Stimulated activated effector memory CD8-positive, alpha-beta T cell treated with anti-CD3 and anti-CD28 coated beads, Interleukin-12 subunit alpha, Interleukin-12 subunit beta, amount 100 ng/mL, for 72 hours (primary cell): ENCODE results near the gene LHPP.

Experiments used
- ATAC-seq: fragments of 150-1000 bp; cut with Tn5 transposase; 2 replicates; pipeline ENCODE4 v1.10.0; 2021
- DNase-seq, 2 donors: peaks; one replicate each; pipeline ENCODE4 v3.0.0; 2021 to 2022; ENCODE audit warnings: low spot score in 2 of 2
- H3K27ac Mint-ChIP-seq: one replicate; pipeline ENCODE4 v1.8.0; 2022; ENCODE audit warnings: mild to moderate bottlenecking, mixed read lengths
- H3K36me3 Mint-ChIP-seq: one replicate; pipeline ENCODE4 v1.8.0; 2022; ENCODE audit warnings: mild to moderate bottlenecking, mixed read lengths
- H3K4me1 Mint-ChIP-seq: one replicate; pipeline ENCODE4 v1.8.0; 2022; ENCODE audit warnings: mixed read lengths
- H3K4me3 Mint-ChIP-seq: one replicate; pipeline ENCODE4 v1.8.0; 2022; ENCODE audit warnings: mild to moderate bottlenecking, mixed read lengths
- H3K9me3 Mint-ChIP-seq: one replicate; pipeline ENCODE4 v1.8.0; 2022; ENCODE audit warnings: mixed read lengths

LHPP gene

DNA sequence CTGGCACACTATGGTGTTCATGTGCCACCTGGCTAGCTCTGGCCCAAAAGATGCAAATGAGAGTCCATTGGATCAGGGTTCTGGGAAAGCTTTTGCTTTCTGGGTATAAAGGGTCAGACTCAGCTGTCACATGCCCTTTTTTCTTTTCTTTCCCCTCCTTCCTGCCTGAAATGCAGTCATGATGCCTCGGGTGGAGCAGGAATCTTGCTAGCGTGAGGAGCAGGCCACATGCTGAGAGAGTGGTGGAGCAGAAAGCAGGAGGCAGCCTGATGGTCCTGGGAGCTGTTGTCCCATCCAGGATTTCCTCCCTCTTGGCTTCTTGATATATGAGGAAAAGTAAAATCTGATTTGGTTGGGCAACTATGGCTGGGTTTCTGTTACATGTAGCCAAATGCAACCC is 2.7 kb upstream of the LHPP start:
- H3K27ac Mint-ChIP-seq, result no peak overlapping the region
- H3K9me3 Mint-ChIP-seq, result no peaks in the 10 kb centered on the region
- no peak overlapping the region for H3K4me3 Mint-ChIP-seq
- peaks cover 7% of the 10 kb centered on the region for H3K4me1 Mint-ChIP-seq
- DNase-seq (no peak), ATAC-seq (no peak)
- H3K36me3 Mint-ChIP-seq, result no peaks in the 10 kb centered on the region

DNA sequence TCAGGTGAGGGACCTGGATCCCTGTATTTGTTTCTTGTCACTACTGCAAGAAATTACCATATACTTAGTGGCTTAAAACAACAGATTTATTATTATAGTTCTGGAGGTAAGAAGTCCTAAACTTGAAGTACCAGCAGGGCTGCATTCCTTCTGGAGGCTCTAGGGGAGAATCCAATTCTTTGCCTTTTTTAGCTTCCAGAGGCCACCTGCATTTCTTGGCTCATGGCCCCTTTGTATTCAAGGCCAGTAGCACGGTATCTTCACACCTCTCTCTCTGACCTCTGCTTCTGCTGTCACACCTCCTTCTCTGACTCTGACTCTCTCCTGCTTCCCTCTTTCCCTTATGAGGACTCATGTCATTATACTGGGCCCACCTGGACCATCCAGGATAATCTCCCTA is 2.2 kb upstream of the LHPP start:
- H3K27ac Mint-ChIP-seq, result no peak overlapping the region
- no peaks in the 10 kb centered on the region for H3K9me3 Mint-ChIP-seq
- H3K4me1 Mint-ChIP-seq, result peaks cover 9% of the 10 kb centered on the region
- H3K36me3 Mint-ChIP-seq, result no peaks in the 10 kb centered on the region
- ATAC-seq (no peak), DNase-seq (no peak)
- no peak overlapping the region for H3K4me3 Mint-ChIP-seq

DNA sequence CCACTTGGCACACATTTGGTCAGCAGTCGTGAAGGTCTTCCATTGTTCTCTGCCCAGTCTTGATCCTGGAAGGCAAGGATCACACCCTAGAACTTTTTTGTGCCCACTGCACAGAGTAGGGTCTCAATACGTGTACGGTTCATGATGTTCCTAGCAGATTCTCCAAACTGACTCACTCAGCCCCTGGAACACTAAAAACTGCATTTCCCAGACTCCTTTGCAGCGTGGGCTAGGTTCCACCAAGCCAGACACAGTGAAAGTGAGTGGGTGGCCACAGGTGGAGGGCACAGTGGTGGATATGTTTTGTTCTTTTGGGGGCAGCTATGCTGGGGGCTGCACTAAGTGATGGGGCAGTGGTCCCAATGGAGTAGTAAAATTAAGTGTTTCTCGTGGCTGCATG is 1.5 kb upstream of the LHPP start:
- Mint-ChIP-seq H3K4me1 (peaks cover 17% of the 10 kb centered on the region), H3K36me3 (no peaks in the 10 kb centered on the region), H3K9me3 (no peaks in the 10 kb centered on the region), H3K4me3 (no peak overlapping the region), H3K27ac (no peak overlapping the region)
- ATAC-seq (no peak), DNase-seq (no peak)

DNA sequence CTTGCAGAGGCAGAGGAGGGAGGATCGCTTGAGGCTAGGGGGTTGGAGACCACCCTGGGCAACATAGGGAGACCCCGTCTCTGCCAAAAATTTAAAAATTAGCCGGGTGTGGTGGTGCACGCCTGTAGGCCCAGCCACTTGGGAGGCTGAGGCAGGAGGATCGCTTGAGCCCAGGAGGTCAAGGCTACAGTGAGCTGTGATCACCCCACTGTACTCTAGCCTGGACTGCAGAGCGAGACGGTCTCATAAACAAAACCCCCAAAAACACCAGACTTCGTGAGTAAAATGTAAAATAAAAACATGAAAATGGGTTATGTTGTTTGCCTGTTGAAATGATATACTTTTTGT is 699 bp downstream of the LHPP start:
- Mint-ChIP-seq H3K4me3 (peak overlapping the region; percentile 73), H3K4me1 (peaks cover 21% of the 10 kb centered on the region), H3K9me3 (no peaks in the 10 kb centered on the region), H3K27ac (peak overlapping the region; percentile 93), H3K36me3 (no peaks in the 10 kb centered on the region)
- no peak for ATAC-seq
- no peak for DNase-seq

DNA sequence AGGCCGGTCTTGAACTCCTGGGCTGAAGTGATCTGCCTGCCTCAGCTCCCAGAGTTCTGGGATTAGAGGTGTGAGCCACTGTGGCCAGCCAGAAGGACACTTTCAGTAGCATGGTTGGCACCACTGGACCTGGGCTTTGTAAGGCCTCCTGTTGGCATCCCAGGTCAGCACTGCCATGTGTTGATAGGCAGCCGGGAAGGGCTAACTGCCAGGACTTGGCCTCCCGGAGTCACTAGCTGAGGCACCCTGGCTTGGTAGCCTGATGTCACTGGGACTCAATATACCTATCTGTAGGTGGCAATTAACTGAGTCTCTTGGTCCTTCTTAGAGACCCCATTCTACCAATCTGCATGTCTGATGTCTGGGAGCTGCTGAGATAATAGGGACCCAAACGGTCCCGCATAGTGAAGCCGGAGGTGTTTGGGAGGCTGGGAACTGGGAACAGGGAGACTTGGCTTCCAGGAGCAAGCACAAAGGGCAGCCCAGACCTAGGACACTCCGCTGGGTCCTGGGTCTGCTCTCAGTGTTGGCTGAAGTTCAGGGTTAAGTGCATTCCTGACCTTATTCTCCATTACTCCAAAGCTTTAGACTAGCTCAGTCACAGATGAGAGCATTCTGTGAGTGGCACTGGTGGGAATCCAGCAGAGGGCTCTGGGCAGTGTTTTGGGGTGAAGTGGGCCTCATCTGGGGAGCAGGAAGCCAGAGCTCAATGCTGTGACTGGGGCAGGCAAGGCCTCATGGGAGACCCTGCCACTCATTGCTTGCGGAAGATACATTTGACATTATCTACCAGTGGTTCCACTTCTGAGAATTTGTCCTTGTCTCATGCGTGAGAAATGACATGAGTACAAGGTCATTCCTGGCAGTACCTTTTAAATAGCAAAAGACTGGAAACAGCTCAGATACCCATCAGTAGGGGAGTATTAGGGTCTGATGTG is 2.7 kb downstream of the LHPP start:
- Mint-ChIP-seq H3K4me3 (peak overlapping the region; percentile 1), H3K4me1 (peaks cover 21% of the 10 kb centered on the region), H3K27ac (peak overlapping the region; percentile 60), H3K36me3 (no peaks in the 10 kb centered on the region), H3K9me3 (no peaks in the 10 kb centered on the region)
- ATAC-seq (no peak), DNase-seq (no peak)

DNA sequence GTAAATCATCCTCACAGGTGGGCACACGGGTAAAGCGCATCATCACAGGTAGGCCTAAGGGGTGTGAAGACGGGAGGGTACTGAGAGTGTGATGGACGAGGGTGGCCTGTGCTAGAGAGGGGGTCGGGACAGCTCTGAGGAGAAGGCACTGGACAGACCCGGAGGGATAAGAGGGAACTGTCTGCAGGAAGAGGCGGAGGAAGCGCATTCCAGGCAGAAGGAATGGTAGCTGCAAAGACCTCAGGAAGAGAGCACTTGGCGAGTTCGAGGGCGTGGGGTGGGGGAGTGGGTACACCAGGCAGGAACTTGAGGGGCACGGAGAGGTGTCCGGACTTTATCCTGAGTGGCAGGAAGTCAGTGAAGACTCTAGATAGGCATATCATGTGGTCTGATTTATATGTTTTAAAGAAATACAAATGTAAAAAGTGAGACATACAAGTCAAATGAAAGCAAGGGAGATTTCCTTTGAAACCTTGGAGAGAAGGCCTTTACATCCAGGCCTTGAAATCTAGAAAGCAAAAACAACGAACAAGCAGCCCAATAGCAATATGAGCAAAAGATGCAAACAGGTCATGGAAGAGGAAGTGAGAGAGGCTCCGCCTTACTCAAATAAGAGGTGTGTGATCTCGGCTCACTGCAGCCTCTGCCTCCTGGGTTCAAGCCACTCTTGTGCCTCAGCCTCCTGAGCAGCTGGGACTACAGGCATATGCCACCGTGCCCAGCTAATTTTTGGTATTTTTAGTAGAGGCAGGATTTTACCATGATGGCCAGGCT is 3.6 kb downstream of the LHPP start:
- no peaks in the 10 kb centered on the region for H3K36me3 Mint-ChIP-seq
- H3K4me1 Mint-ChIP-seq, result peaks cover 21% of the 10 kb centered on the region
- peak overlapping the region; percentile 1 for H3K4me3 Mint-ChIP-seq
- DNase-seq (no peak), ATAC-seq (no peak)
- H3K9me3 Mint-ChIP-seq, result no peaks in the 10 kb centered on the region
- H3K27ac Mint-ChIP-seq, result peak overlapping the region; percentile 60

DNA sequence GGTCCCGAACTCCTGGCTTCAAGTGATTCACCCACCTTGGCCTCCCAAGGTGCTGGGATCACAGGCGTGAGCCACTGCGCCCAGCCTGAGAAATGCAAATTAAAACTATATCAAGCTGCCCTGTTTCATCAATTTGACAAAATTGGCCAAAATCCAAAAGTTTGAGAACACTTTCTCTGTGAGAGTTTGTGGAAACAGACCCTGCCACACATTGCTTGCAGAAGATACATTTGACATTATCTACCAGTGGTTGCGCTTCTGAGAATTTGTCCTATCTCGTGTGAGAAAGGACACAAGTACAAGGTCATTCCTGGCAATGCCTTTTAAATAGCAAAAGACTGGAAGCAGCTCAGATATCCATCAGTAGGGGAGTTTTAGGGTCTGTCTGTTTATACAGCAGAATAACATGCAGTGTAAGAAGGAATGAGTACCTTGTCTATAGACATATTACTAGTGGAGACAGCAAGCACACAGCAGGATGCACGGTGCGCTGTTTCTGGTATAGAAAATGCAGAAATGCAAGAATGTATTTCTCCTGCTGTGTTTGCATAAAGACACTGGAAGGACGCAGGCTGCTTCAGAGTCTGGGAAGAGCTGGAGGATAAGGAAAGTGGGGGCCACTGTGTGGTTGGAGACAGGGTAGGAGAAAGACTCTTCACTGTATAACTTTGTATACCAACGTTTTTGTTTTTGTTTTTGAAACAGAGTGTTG is 4.3 kb downstream of the LHPP start:
- H3K4me3 Mint-ChIP-seq, result no peak overlapping the region

DNA sequence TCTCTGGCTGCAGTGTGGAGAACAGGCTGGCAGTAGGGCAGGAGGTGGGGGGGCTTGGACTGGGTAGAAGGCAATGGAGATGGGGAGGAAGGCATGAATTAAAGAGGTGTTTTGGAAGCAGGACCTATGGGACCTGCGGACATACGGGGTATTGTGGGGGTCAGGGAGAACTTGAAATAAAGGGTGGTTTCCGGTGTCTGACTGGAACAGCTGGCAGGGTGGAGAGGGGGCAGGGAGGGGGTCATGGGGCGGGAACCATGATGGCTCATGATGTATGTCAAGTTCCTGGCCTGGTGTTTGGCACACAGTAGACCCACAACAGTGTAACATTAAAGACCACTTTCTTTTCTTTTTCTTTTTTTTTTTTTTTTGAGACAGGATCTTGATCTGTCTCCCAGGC is 5.5 kb downstream of the LHPP start:
- Mint-ChIP-seq H3K4me1 (peaks cover 15% of the 10 kb centered on the region), H3K4me3 (no peak overlapping the region)
- no peak for ATAC-seq

More for the DNA sequence above, 4.3 kb downstream of the LHPP start:
- Mint-ChIP-seq H3K36me3 (no peaks in the 10 kb centered on the region), H3K27ac (peak overlapping the region; percentile 1), H3K4me1 (peaks cover 21% of the 10 kb centered on the region), H3K9me3 (no peaks in the 10 kb centered on the region)
- DNase-seq (no peak), ATAC-seq (no peak)

DNA sequence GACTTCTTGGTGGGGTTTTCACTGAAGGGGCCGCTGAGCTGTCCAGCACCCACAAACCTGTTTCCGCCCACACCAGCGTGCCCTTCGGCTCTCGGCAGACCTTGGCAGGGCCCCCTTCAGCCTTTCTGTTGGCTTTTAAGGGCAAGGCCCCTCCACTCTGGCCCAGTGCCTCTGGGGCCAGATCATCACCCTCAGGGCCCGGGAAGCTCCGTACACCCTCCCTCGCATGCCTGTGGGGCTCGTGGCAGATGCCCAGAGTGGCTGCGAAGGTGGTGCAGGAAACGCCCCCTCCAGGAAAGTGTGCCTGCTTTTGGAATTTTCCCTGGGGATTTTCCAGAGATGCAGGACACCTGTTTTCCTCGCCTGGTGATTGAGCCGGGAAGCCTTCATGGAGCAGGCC is 7.0 kb downstream of the LHPP start:
- Mint-ChIP-seq H3K9me3 (no peaks in the 10 kb centered on the region), H3K4me1 (peaks cover 15% of the 10 kb centered on the region), H3K4me3 (no peak overlapping the region), H3K36me3 (no peaks in the 10 kb centered on the region), H3K27ac (no peak overlapping the region)
- DNase-seq (no peak), ATAC-seq (no peak)

More for the DNA sequence above, 5.5 kb downstream of the LHPP start:
- Mint-ChIP-seq H3K27ac (no peak overlapping the region), H3K36me3 (no peaks in the 10 kb centered on the region), H3K9me3 (no peaks in the 10 kb centered on the region)
- no peak for DNase-seq

DNA sequence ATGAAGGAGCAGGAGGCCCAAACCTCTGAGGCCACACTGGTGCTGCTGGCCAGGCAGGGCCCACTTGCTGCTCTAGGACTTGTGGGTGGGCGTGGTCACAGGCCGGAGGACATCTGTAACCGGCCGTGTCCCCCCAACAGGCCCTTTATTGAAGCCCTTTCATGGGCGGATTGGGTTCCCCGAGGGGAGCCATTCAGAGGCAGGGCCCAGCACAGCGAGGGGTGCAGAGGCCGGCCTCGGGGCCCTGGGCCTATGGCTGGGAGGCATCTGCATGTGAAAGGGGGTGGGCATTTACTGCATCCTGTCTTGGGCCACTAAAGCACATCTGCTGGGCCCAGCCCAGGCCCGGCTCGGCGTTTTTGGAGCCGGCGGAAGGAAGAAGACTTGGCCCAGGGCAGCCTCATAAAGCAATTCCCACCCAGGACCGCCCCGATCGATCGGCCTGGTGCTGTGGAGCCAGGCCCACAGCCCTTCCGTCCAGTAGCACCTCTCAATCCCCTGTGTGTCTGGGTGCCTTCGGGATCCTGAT is 8.4 kb downstream of the LHPP start:
- Mint-ChIP-seq H3K36me3 (no peaks in the 10 kb centered on the region), H3K27ac (no peak overlapping the region), H3K4me3 (no peak overlapping the region), H3K4me1 (peaks cover 6% of the 10 kb centered on the region), H3K9me3 (no peaks in the 10 kb centered on the region)
- DNase-seq (no peak), ATAC-seq (peak; percentile 12)

DNA sequence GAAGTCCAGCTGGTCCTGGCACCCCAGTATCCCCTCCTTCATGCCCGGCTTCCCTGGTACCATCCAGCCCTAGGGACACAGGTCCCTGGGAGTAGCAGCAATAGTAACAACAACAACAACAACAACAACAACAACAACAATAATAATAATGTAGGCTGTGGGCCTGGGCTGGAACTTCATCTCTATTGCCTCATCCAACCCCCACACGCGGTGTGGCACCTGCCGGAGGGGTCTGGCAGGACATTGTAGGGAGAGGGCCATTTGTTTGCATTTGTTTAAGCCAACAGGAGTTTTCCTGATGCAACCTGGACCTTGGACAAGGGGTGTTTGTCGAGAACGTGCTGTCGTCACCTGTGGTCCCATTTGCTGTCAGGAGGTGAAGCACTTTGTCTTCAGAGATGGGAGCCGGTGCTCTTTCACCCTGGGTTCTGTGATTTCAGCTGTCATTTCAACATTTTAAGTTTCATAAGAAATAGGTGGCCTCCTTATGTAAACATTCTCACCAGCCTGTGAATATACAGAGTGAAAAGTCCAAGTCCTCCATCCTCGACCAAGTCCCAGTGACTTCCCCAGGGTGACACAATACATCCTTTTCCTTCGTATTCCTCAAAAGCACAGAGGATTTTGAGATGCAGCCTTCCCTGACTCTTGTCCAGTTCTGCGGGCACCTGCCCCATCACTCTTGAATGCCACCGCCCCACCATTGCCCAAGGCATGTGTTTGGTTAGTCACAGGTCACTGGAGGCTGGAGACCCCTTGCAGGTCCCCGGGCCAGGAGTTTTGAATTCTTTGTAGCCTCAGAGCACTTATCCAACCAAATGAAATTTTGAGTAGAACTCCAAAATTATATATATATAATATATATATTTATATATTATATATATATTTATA is 9.2 kb downstream of the LHPP start:
- DNase-seq (no peak), ATAC-seq (no peak)
- no peak overlapping the region for H3K27ac Mint-ChIP-seq
- H3K4me3 Mint-ChIP-seq, result no peak overlapping the region
- H3K4me1 Mint-ChIP-seq, result no peaks in the 10 kb centered on the region
- no peaks in the 10 kb centered on the region for H3K9me3 Mint-ChIP-seq
- H3K36me3 Mint-ChIP-seq, result no peaks in the 10 kb centered on the region

DNA sequence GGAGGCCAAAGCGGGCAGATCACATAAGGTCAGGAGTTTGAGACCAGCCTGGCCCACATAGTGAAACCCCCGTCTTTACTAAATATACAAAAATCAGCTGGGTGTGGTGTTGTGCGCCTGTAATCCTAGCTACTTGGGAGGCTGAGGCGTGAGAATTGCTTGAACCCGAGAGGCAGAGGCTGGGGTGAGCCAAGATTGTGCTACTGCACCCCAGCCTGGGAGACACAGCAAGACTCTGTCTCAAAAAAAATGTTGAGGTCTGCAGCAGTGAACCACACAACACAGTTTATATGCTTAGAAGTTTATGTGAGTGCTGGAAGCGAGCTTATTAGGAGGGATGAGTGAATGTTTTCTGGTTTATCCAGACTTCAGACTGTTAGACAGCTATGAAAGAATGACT is 10.4 kb downstream of the LHPP start:
- no peaks in the 10 kb centered on the region for H3K36me3 Mint-ChIP-seq
- no peaks in the 10 kb centered on the region for H3K4me1 Mint-ChIP-seq
- no peak overlapping the region for H3K27ac Mint-ChIP-seq
- ATAC-seq (peak; percentile 17), DNase-seq (no peak)
- H3K4me3 Mint-ChIP-seq, result no peak overlapping the region
- no peaks in the 10 kb centered on the region for H3K9me3 Mint-ChIP-seq

DNA sequence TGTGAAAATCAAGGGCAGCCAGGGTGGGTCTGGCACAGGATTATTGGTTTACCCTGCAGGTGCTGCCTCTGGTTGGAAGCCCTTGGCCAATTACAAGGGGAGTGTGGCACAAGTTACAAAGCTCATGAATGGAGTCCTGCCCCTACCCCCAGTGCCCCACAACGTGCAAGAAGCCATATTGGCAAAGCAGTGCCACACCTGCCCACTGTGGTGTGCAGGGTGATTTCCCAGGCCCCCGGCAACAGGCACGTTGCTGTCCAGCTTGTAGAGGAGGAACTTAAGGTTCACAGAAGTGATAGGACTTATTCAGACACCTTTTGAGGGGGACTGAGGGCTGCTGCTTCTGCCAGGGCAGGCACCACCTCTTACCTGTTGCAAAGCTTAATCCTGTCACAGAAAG is 11.4 kb downstream of the LHPP start:
- ATAC-seq (peak; percentile 26), DNase-seq (no peak)
- no peak overlapping the region for H3K27ac Mint-ChIP-seq

DNA sequence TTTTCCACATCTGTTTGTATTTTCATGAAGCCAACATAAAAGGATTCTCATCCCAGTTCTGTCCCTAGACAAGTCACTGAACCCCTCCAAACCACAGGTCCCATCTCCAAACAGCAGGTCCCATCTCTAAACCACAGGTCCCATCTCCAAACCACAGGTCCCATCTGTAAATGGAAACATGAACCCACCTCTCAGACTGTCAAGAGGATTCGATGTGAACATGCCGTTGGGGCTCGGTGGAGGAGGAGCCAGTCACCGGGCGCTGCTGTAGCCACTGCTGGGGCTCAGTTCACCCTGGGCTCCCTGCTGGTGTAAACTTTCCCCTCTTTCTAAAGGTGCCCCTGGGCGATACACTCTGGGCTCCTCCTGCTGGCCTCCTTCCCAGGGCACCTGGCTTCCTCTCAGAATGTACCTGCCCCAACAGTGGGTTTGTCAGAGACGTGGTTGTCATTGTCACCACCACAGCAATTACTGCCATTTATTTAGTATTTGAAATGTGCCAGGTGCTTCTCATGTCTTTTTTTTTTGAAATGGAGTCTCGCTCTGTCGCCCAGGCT is 13.0 kb downstream of the LHPP start:
- Mint-ChIP-seq H3K36me3 (no peaks in the 10 kb centered on the region), H3K4me3 (no peak overlapping the region), H3K9me3 (no peaks in the 10 kb centered on the region), H3K4me1 (no peaks in the 10 kb centered on the region), H3K27ac (no peak overlapping the region)
- DNase-seq, result no peak
- no peak for ATAC-seq

More for the DNA sequence above, 11.4 kb downstream of the LHPP start:
- no peaks in the 10 kb centered on the region for H3K9me3 Mint-ChIP-seq
- H3K36me3 Mint-ChIP-seq, result no peaks in the 10 kb centered on the region
- no peak overlapping the region for H3K4me3 Mint-ChIP-seq
- H3K4me1 Mint-ChIP-seq, result no peaks in the 10 kb centered on the region
